ENCODE measurements around the gene TSPAN9.

TSPAN9 gene

GRCh38 chr12:3225154-3225795, 148.1 kb downstream of the TSPAN9 start:
- DNase-seq (ENCODE audit: low read depth in 2 of 2): no peak

- DNase-seq (ENCODE audit: low read depth in 2 of 2): no peak
These were observed 148.6 kb downstream of the TSPAN9 start for GRCh38 chr12:3225796-3226180.

GRCh38 chr12:3226264-3226663, 149.1 kb downstream of the TSPAN9 start:
- no peak for DNase-seq (ENCODE audit: low read depth in 2 of 2)

GRCh38 chr12:3227076-3227975, 150.1 kb downstream of the TSPAN9 start:
- DNase-seq (ENCODE audit: low read depth in 2 of 2): no peak

- DNase-seq (ENCODE audit: low read depth in 2 of 2): no peak
These were observed 151.4 kb downstream of the TSPAN9 start for GRCh38 chr12:3228552-3228951.

DNA sequence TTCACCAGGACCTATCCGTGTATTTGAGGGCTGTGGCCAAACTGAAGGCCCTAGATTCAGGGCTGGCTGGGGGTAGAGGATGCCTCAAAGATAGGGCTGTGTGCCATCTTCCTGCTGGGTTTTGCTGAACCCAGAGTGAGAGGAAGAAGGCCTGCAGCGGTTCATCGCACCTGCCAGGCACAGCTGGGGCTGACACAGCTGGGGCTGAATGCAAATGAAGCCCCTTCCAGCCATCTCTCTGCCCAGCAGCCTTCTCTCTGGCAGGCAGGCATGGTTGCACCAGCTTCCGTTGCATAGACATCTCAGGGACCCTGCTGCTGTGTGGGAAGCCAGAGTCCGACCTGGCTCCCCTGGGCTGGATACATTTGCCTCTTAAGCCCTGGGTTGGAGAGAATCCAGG, 152.4 kb downstream of the TSPAN9 start:
- no peak for DNase-seq (ENCODE audit: low read depth in 2 of 2)

GRCh38 chr12:3230758-3231375, 153.7 kb downstream of the TSPAN9 start:
- no peak for DNase-seq (ENCODE audit: low read depth in 2 of 2)

GRCh38 chr12:3231399-3231876, 154.3 kb downstream of the TSPAN9 start:
- DNase-seq (ENCODE audit: low read depth in 2 of 2): no peak

DNA sequence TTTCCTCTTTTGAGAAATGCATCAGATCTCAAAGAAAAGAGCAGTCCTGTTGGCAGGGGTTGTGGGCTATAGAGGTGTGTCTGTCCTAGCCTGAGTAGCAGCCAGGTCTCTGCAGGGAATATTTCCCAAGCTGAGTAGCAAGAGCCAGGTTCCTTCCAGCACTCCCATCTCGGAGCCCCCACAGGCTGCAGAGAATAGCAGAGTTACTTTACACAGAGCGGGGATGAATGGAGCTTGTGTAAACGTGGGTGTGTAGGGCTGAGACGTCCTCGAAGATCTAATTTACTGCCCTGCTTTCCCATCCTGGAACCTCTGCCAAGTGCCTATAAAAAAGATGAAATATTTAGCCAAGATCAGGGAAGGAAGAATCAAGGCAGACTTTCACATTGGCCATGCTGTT, 156.6 kb downstream of the TSPAN9 start:
- no peak for DNase-seq (ENCODE audit: low read depth in 2 of 2)

- no peak for DNase-seq (ENCODE audit: low read depth in 2 of 2)
These were observed 159.4 kb downstream of the TSPAN9 start for GRCh38 chr12:3236345-3237187.

DNA sequence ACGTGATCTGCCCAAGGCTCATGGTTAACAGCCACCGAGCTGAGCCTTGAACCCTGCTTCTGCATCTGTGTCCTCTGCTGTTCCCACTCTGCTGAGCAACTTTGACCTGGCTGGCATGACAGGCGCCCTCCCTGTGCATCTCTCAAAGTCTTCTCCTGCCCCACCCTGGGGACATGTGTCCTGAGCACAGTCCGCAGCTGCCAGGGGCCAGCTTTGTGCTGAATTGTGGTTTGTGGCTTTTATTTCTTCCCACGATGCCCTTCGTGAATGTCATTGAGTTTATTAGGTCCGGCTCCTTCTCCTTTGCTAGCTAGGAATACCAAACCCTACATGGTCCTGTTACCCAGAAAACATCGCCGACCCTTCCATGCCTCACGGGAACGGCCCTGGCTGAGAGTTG, 161.0 kb downstream of the TSPAN9 start:
- DNase-seq (ENCODE audit: low read depth in 2 of 2): no peak

DNA sequence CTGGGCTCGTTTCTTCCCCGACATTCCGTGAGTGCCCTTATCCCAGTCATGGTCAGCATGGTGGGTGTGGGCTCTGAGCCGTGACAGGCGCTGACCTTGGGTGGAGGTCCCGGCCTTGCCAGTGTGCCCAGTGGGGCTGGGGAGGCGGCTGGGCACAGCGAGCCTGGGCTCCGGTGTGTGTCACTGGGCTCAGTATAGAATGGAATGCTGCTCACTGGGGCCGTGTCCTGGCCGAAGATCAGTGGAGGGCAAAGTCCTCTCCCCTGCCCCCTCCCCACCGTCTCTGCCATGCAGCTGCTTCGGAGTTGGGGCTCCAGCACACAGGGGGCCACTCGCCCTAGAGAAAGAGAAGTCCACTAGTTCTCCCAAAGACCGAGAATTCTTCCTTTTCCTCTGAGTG, 164.4 kb downstream of the TSPAN9 start:
- no peak for DNase-seq (ENCODE audit: low read depth in 2 of 2)

GRCh38 chr12:3242199-3242863, 165.2 kb downstream of the TSPAN9 start:
- DNase-seq (ENCODE audit: low read depth in 2 of 2): no peak

- no peak for DNase-seq (ENCODE audit: low read depth in 2 of 2)
These were observed 166.4 kb downstream of the TSPAN9 start for GRCh38 chr12:3243376-3244084.

DNA sequence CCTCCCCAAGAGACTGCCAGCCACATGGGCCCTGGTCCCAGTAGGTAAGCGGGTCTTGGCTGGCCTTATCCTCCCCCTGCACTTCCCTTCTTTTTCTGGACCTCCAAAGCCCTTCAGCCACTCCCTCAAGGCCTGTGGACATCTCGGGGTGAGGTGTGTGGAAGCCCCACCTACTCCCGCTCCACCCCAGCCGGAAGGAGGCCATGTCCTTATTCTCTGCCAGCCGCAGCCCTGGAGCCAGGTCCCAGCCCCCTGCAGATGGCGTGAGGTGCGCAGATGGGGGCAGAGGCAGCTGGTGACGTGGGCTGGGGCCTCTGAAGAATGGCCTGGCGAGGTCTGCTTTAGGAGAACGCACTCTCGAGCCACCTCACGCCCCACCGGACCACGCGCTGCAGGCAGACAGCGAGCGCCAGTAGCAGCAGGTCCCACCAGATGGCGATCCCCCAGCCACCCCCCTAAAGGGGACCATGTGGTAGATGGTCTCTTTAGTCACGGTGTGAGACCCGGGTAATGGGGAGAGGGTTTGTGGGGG, 167.1 kb downstream of the TSPAN9 start:
- no peak for DNase-seq (ENCODE audit: low read depth in 2 of 2)

DNA sequence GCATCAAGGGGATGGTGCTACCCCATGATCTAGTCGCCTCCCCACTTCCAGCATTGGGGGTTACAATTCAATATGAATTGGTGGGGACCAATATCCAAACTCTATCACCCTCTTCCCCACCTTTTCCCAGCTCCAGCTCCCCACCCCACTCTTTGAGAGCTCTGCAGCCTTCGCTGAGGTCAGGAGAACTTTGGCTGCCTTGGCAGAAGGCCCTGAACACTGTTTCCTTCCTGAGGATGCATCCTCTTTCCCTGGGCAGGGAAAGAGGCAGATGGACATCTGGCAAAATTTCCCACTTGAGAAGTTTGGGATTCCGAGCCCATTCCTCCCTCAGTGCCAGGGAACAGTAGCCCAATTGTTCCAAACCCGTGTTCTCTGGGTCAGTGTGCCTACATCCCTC, 169.1 kb downstream of the TSPAN9 start:
- DNase-seq (ENCODE audit: low read depth in 2 of 2): no peak

DNA sequence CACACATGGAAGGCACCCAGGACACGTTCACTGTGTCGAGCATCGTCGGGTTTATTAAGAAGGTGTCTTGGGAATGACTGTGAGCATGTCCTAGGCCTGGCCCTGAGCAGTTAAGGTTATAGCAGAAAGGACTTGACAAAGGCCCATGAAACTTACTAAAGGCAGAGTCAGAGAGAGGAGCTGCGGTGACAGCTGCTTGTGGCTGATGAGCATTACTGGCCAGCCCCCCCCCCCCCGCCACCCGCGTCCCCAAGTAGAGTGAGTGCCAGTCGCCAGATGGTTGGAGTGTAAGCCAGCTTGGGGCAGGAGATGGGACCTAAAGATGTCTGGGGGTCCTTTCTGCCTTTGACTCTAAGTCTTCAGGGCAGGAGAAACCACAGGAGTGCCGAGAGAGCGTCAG, 169.9 kb downstream of the TSPAN9 start:
- DNase-seq (ENCODE audit: low read depth in 2 of 2): no peak

DNA sequence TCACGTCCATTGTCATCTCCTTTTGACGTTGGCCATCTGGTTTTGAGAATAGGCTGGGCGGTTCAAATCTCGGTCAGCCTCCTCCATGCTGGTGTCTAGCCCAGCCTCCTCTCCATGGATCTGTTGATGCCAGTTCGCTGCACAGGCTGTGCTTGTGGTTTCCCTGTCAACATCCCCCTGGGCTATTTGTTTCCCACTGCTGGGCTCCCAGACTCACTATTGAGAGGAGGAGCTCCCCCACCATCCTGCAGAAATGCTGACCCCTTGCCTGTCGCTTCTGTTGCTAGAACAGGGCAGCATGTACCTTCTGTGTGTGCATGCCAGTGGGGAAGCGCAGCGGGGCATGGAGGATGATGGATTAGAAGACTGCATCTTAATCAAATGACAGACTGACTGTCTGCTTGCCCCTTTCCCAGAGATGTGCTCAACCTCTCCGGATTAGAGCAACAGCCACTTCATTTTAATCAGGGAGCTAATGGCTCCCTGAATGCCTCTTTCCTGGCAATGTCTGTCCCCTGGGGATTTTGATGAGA, 170.5 kb downstream of the TSPAN9 start:
- no peak for DNase-seq (ENCODE audit: low read depth in 2 of 2)

DNA sequence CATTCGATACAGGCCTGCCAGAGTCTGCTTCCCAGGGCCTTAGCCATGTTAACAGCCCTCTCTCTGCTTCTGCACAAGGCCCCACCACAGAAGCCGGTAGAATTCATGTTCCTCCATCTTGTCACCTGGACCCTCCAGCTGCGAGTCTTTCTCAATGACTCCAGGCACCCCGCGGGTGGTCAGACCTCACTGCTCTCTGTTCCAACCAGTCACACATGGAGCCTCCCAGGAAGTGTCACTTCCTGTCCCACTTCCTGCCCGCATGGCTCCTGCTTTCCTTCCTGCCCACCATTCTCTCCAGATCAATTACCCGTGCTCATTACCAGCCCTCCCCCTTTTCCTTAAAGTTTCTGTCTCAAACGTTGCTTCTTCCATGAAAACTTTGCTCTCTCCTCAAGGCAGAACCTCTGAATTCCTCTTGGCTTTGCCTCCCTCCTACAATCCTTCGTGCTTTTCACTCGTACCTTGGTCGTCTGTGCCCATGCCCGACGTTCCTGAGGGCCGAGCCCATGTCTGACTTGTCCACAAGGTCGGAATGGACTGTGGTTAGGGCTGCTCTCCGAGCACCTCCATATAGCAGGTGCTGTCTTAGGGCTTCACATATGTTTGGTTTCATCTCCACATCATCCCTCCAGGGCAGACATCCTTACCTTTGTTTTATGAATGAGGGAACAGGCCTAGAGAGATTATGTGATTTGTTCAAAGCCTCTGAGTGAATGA, 172.1 kb downstream of the TSPAN9 start:
- no peak for DNase-seq (ENCODE audit: low read depth in 2 of 2)

Measured in stimulated activated CD8-positive, alpha-beta memory T cell treated with anti-CD3 and anti-CD28 coated beads, Interleukin-2, amount 100 ng/mL, for 48 hours (primary cell).